Stomach (tissue), 9 donors: ENCODE measurements around the gene CELF2. TPM values are rescaled to one million over a fixed set of nuclear protein-coding genes. Genes with fewer than 3 reads are reported as not detected.

Source experiments
- DNase-seq, 2 donors: peaks; one replicate each; pipeline versions ENCODE4 v3.0.0 to v3.0.0-alpha.2; 2013 to 2019
- H3K27ac ChIP-seq, 5 donors: fragments of 200-600 bp in 4 of 5; sonication (generic) in 4 of 5; one replicate each; pipeline ENCODE4 v1.5.1; 2013 to 2019; ENCODE audit warnings: mild to moderate bottlenecking in 1 of 5, moderate library complexity in 1 of 5
- H3K27me3 ChIP-seq, 3 donors: fragments of 200-600 bp; sonication (generic); one replicate each; pipeline ENCODE4 v1.5.1; 2017 to 2019; ENCODE audit warnings: mixed run types in 1 of 3
- H3K36me3 ChIP-seq, 4 donors: fragments of 200-600 bp; sonication (generic); 1 replicate in 3 of 4; 2 replicates in 1 of 4; pipeline ENCODE4 v1.5.1; 2016 to 2019
- H3K4me1 ChIP-seq, 4 donors: fragments of 200-600 bp; sonication (generic); one replicate each; pipeline ENCODE4 v1.5.1; 2016 to 2019
- H3K4me3 ChIP-seq, 4 donors: fragments of 200-600 bp; sonication (generic) in 3 of 4; one replicate each; pipeline ENCODE4 v1.5.1; 2016 to 2019; ENCODE audit warnings: mild to moderate bottlenecking in 1 of 4
- H3K9me3 ChIP-seq, 4 donors: fragments of 200-600 bp; sonication (generic); one replicate each; pipeline ENCODE4 v1.5.1; 2016 to 2019
- CTCF ChIP-seq, 7 experiments: fragments of 450-650 bp in 4 of 7; fragments of 200-600 bp in 3 of 7; sonication (generic) in 3 of 7; IDR thresholded peaks; one replicate each; pipeline ENCODE4 v1.5.1; 2016 to 2019; ENCODE audit warnings: antibody characterized with exemption in 7 of 7, control low read depth in 2 of 7, mild to moderate bottlenecking in 1 of 7
- EP300 ChIP-seq: sonication (generic); formaldehyde crosslinking; IDR thresholded peaks from one replicate; pipeline ENCODE4 v1.6.1; 2017; ENCODE audit warnings: antibody characterized with exemption
- POLR2A ChIP-seq, 4 donors: fragments of 450-650 bp; IDR thresholded peaks; one replicate each; pipeline ENCODE4 v1.6.1; 2016; ENCODE audit warnings: antibody characterized with exemption in 4 of 4, control low read depth in 2 of 4, mild to moderate bottlenecking in 1 of 4, moderate library complexity in 1 of 4
- POLR2AphosphoS5 ChIP-seq, 3 donors: sonication (generic); formaldehyde crosslinking; IDR thresholded peaks; one replicate each; pipeline ENCODE4 v1.6.1; 2016; ENCODE audit warnings: antibody characterized with exemption in 3 of 3
- WGBS, 5 donors: extraction: QIAGEN DNeasy Blood & Tissue Kit in 3 of 5; methylation state at CpG; one replicate each; pipeline versions ENCODE4 v1.1.5 to v1.1.7; 2013 to 2018; 5-methylcytosine and 5-hydroxymethylcytosine counted together
- intact Hi-C: fragments of 100-400 bp; cut with DNase I; formaldehyde crosslinking; loops from one replicate; pipeline ENCODE4 v1.15.1; 2023; ENCODE audit warnings: low total_unique reads
- polyA plus RNA-seq, 3 donors: library from polyadenylated mRNA; stranded (reverse); fragments of 200-250 nt; gene quantifications; one replicate each; pipeline ENCODE4 v1.2.3, GENCODE V29; 2013
- total RNA-seq, 5 donors: library from RNA; depleted of rRNA; stranded (reverse); fragments of >200 nt; gene quantifications; one replicate each; pipeline versions ENCODE4 v1.1.0 to v1.2.3, GENCODE V29; 2014 to 2016
- donor health status: healthy with polysubstance abuse.
- donor health status: Bipolar disorder and iron deficiency.
- donor health status: healthy.

The CELF2 gene
- total and polyA plus RNA-seq, 8 donors, result 3.9 to 65.3 (median 36.1) TPM

- TF ChIP-seq EP300 (no peak), CTCF (IDR thresholded peaks at IDR 0.05) (no peak), POLR2A (IDR thresholded peaks at IDR 0.05) (no peak), POLR2AphosphoS5 (IDR thresholded peaks at IDR 0.05) (no peak)
- intact Hi-C loops, result no loop called here
- WGBS, 5 donors, result 23 to 32% (median 31%) methylated on average over 11 of the region's 11 CpGs
- Histone ChIP-seq H3K4me1 (peaks cover 0 to 56% (median 29%) of the 10 kb centered on the region in 4 donors), H3K9me3 (peaks cover 0 to 13% (median 0%) of the 10 kb centered on the region in 4 donors), H3K36me3 (no peaks in the 10 kb centered on the region), H3K27me3 (peaks cover 0 to 19% (median 6%) of the 10 kb centered on the region in 3 donors), H3K27ac (peak overlapping the region; percentile 41 to 89 (median 88)), H3K4me3 (peak overlapping the region; percentile 58 to 75 (median 64))
- peak in 1 of 2 donors; percentile 54 for DNase-seq
Observed at GRCh38 chr10:11163780-11164550, 146.3 kb downstream of the CELF2 start.

GRCh38 chr10:11164551-11164802 is 146.8 kb downstream of the CELF2 start:
- H3K27me3 ChIP-seq, result peaks cover 0 to 19% (median 6%) of the 10 kb centered on the region in 3 donors
- H3K36me3 ChIP-seq, result no peaks in the 10 kb centered on the region
- H3K9me3 ChIP-seq, result peaks cover 0 to 13% (median 0%) of the 10 kb centered on the region in 4 donors
- peak overlapping the region in 4 of 5 donors; percentile 80 to 89 (median 88) for H3K27ac ChIP-seq
- peaks cover 0 to 56% (median 29%) of the 10 kb centered on the region in 4 donors for H3K4me1 ChIP-seq
- TF ChIP-seq POLR2A (IDR thresholded peaks at IDR 0.05) (no peak), EP300 (no peak), CTCF (IDR thresholded peaks at IDR 0.05) (no peak), POLR2AphosphoS5 (IDR thresholded peaks at IDR 0.05) (no peak)
- DNase-seq, result no peak
- H3K4me3 ChIP-seq, result peak overlapping the region; percentile 58 to 75 (median 64)
- intact Hi-C loops, result no loop called here
- WGBS, 5 donors, result 0 to 8% (median 0%) methylated on average over 1 of the region's 1 CpG

GRCh38 chr10:11164803-11165590 is 147.3 kb downstream of the CELF2 start:
- H3K4me1 ChIP-seq, result peaks cover 0 to 51% (median 29%) of the 10 kb centered on the region in 4 donors
- WGBS, 5 donors, result 1 to 5% (median 2%) methylated on average over 37 to 38 of the region's 38 CpGs
- intact Hi-C loops, result no loop called here

More at GRCh38 chr10:11164803-11165590, 147.3 kb downstream of the CELF2 start:
- H3K36me3 ChIP-seq, result no peaks in the 10 kb centered on the region
- peak overlapping the region; percentile 65 to 89 (median 88) for H3K27ac ChIP-seq
- H3K9me3 ChIP-seq, result peaks cover 0 to 13% (median 0%) of the 10 kb centered on the region in 4 donors
- peak overlapping the region; percentile 58 to 75 (median 64) for H3K4me3 ChIP-seq
- DNase-seq, result peak; percentile 52 to 87
- H3K27me3 ChIP-seq, result peaks cover 0 to 19% (median 6%) of the 10 kb centered on the region in 3 donors
- TF ChIP-seq POLR2A (IDR thresholded peaks at IDR 0.05), result no peak
- no peak for TF ChIP-seq EP300
- no peak for TF ChIP-seq CTCF (IDR thresholded peaks at IDR 0.05)
- TF ChIP-seq POLR2AphosphoS5 (IDR thresholded peaks at IDR 0.05), result peak; percentile 5 to 50 (median 41)
